ENCODE measurements around the gene COA5. TPM values are rescaled to one million over a fixed set of nuclear protein-coding genes. Genes with fewer than 3 reads are reported as not detected.
A peak's percentile ranks its signal among the peaks of the same experiment; 100 is the strongest.
"Not testable (repeated sequence)": the region's sequence is repeated elsewhere in the genome, so short reads cannot be mapped to it uniquely, and the experiment has no call there.

COA5 gene
- total RNA-seq, 1 donor from 2014 or later, result 28.2 TPM

GRCh38 chr2:98608962-98609604, 771 bp upstream of the COA5 start:
- ATAC-seq (peak; percentile 35), DNase-seq (peak; percentile 38)
- intact Hi-C loops (cut with micrococcal nuclease), result no loop called here

DNA sequence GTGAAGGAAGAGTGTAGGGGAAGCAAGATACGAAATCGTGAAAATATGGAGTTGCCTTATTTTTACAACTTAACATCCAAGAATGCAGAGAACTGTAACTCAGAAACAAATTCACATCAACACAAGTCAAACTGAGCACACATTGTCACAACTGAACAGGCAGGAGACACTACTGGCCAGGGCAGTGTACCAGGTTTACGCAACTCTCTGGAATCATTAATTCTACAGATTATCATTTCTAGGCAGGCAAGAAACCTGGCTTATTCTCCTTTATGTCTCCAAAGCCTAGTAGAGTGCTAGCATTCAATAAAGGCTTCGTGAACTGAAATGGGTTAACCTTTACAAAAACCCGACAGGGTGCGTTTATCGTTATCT, 584 bp downstream of the COA5 start:
- intact Hi-C loops (cut with micrococcal nuclease), result no loop called here
- ATAC-seq, result peak; percentile 21
- no peak for DNase-seq

DNA sequence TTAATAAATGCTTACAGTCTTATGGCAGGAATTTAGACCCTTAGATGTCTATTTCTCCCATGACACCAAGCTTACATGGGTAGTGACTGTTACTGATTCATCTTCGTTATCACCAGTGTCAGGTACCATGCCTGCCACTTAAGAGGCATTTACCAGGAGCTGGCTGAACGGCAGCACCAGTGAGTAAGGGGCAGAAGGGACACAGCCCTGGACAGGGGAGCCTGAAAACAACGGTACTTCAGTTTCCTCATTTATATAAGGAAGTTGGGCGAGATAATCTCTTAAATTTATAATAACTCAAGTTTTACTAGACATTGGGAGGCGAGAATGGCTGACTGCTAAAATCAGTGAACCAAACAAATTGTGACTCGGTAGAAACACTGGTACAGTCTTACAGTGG, 1.2 kb downstream of the COA5 start:
- ATAC-seq (no peak), DNase-seq (no peak)
- intact Hi-C loops (cut with micrococcal nuclease), result no loop called here

- intact Hi-C loops (cut with micrococcal nuclease), result no loop called here
- DNase-seq (no peak), ATAC-seq (no peak)
Observed at GRCh38 chr2:98606431-98606830, 1.9 kb downstream of the COA5 start.

GRCh38 chr2:98605076-98605475, 3.2 kb downstream of the COA5 start:
- DNase-seq (no peak), ATAC-seq (no peak)
- intact Hi-C loops (cut with micrococcal nuclease), result no loop called here

- intact Hi-C loops (cut with micrococcal nuclease), result no loop called here
- ATAC-seq (no peak), DNase-seq (no peak)
Observed at GRCh38 chr2:98604547-98604946, 3.8 kb downstream of the COA5 start.

GRCh38 chr2:98601532-98602132, 6.7 kb downstream of the COA5 start:
- DNase-seq, result no peak
- peak; percentile 80 for ATAC-seq
- intact Hi-C loops (cut with micrococcal nuclease), result no loop called here

DNA sequence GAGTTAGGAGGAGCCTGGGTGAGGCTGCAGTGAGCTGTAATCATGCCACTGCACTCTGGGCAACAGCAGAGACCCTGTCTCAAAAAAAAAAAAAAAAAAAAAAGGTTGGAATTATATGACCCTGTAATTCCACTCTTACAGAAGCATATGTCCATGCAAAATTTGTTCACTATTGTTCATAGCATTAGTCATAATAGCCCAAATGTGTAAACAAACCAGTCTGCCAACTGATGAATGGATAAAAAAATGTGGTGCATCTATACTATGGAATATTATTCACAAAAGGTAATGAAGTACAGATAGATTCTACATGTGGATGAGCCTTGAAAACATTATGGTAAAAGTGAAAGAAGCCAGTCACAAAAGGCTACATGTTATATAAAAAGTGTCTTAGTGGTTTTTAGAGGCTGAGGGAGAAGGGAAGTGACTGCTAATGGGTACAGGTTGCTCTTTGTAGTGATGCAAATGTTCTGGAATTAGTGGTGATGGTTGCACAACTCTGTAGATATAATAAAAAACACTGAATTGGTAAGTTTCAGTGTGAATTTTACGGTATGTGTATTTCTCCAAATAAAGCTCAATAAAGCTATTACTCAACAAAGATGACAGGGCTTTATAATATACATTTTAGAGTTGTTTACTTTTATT, 9.4 kb downstream of the COA5 start:
- ATAC-seq (no peak), DNase-seq (no peak)
- intact Hi-C loops (cut with micrococcal nuclease), result no loop called here

GRCh38 chr2:98594665-98595064, 13.6 kb downstream of the COA5 start:
- DNase-seq; intact Hi-C loops (cut with micrococcal nuclease); ATAC-seq: not testable (repeated sequence)

- ATAC-seq (no peak), DNase-seq (no peak)
- intact Hi-C loops (cut with micrococcal nuclease), result no loop called here
Observed at GRCh38 chr2:98592565-98592964, 15.7 kb downstream of the COA5 start.

GRCh38 chr2:98589489-98589888, 18.8 kb downstream of the COA5 start:
- intact Hi-C loops (cut with micrococcal nuclease), result no loop called here
- DNase-seq (no peak), ATAC-seq (no peak)

- DNase-seq (no peak), ATAC-seq (no peak)
- intact Hi-C loops (cut with micrococcal nuclease), result no loop called here
Observed at GRCh38 chr2:98588880-98589431, 19.4 kb downstream of the COA5 start.

DNA sequence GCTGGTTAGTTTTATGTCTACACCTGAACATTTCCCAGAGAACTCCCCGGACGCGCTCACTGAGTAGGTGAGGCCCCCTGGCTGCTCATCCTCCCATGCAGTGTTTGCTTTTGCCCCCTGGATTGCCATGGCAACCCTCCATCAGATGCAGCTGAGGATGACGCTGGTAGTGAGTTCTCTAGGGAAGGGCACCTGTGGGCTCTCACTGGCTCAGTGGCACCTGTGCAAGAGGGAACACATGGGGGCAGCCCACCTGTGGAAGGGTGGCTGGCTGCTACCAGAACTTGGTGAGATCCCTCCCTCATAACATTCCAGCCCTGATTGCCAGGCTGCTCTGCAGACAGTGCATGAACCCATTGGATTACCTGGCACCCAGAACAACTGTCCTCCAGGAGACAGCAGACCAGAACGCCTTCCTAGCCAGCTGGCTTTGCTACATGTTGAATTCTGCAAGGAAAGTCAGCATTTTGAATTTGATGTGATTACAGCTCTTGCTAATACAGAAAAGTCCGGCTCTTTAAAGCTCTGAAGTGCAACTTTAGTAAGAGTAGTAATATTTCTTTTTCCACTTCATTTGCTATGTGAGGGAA, 21.7 kb downstream of the COA5 start:
- intact Hi-C loops (cut with micrococcal nuclease), result no loop called here
- DNase-seq (no peak), ATAC-seq (no peak)

- intact Hi-C loops (cut with micrococcal nuclease), result no loop called here
- DNase-seq, result no peak
- no peak for ATAC-seq
Observed at GRCh38 chr2:98585386-98585785, 22.9 kb downstream of the COA5 start.

- no peak for DNase-seq
- no peak for ATAC-seq
- intact Hi-C loops (cut with micrococcal nuclease), result no loop called here
Observed at GRCh38 chr2:98583816-98584618, 24.3 kb downstream of the COA5 start.

- intact Hi-C loops (cut with micrococcal nuclease), result no loop called here
- ATAC-seq (no peak), DNase-seq (no peak)
Observed at GRCh38 chr2:98583276-98583675, 25.0 kb downstream of the COA5 start.

GRCh38 chr2:98582523-98582922, 25.8 kb downstream of the COA5 start:
- no peak for DNase-seq
- no peak for ATAC-seq
- intact Hi-C loops (cut with micrococcal nuclease), result no loop called here

GRCh38 chr2:98580656-98581284, 27.5 kb downstream of the COA5 start:
- intact Hi-C loops (cut with micrococcal nuclease), result no loop called here
- DNase-seq, result no peak
- no peak for ATAC-seq

DNA sequence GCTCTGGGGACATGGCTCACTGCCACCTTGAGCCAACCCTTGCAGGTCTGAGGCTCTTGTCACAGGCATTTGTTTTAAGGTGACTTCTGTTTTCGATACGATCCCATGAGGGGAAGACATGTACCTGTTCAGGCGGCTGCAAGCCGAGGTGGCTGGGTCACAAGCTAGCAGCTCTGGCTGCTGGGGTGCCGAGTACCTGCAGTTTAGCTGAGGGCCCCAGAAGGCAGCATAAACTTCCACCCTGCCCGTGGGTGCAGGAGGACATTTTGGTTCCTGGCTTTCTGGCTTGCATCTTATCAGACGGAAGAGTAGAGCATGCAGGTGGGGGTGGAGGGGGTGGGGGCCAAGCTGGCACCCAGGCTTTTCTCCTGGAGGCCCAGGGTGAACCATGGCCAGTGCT, 28.4 kb downstream of the COA5 start:
- no peak for DNase-seq
- intact Hi-C loops (cut with micrococcal nuclease), result no loop called here
- no peak for ATAC-seq
